CD14-positive monocyte (primary cell): ENCODE results near the gene SOX5. TPM values are rescaled to one million over a fixed set of nuclear protein-coding genes. Genes with fewer than 3 reads are reported as not detected.

Experiments used
- DNase-seq, 3 donors: peaks; one replicate each; pipeline ENCODE4 v3.0.0-alpha.2; 2011 to 2022
- H2AFZ ChIP-seq: 2 replicates; pipeline ENCODE4 v1.6.0; 2012; ENCODE audit warnings: mild to moderate bottlenecking, low read depth, low read length, inconsistent platforms; ENCODE audit not compliant: insufficient read depth, poor library complexity, severe bottlenecking
- H3K27ac ChIP-seq, 2 donors: 1 replicate in 1 of 2; 2 replicates in 1 of 2; pipeline ENCODE4 v1.5.1; 2012 to 2013; ENCODE audit warnings: low read length in 2 of 2, control low read depth in 1 of 2, inconsistent platforms in 1 of 2, low read depth in 1 of 2, mild to moderate bottlenecking in 1 of 2
- H3K27me3 ChIP-seq, 2 donors: one replicate each; pipeline versions ENCODE4 v1.6.0 to v1.6.1; 2011 to 2013; ENCODE audit warnings: low read length in 2 of 2; ENCODE audit not compliant: control insufficient read depth in 2 of 2, insufficient read depth in 2 of 2
- H3K36me3 ChIP-seq, 2 donors: replicated peaks in 1 of 2; 1 replicate in 1 of 2; 2 replicates in 1 of 2; pipeline versions ENCODE4 v1.5.1 to v1.6.1; 2012 to 2013; ENCODE audit warnings: low read length in 2 of 2, control low read depth in 1 of 2, inconsistent platforms in 1 of 2, mild to moderate bottlenecking in 1 of 2; ENCODE audit not compliant: insufficient read depth in 2 of 2, control insufficient read depth in 1 of 2
- H3K4me1 ChIP-seq, 2 donors: 1 replicate in 1 of 2; 2 replicates in 1 of 2; pipeline versions ENCODE4 v1.5.1 to v1.6.1; 2012 to 2013; ENCODE audit warnings: low read length in 2 of 2, control low read depth in 1 of 2, inconsistent platforms in 1 of 2, mild to moderate bottlenecking in 1 of 2, moderate library complexity in 1 of 2; ENCODE audit not compliant: insufficient read depth in 2 of 2, control insufficient read depth in 1 of 2
- H3K4me2 ChIP-seq: replicated peaks from 2 replicates; pipeline ENCODE3; 2012; ENCODE audit warnings: low read length, moderate library complexity, mild to moderate bottlenecking; ENCODE audit not compliant: poor library complexity, severe bottlenecking; ENCODE audit errors: extremely low read depth
- H3K4me3 ChIP-seq, 3 experiments: fragments of 200-600 bp in 1 of 3; sonication (generic) in 1 of 3; replicated peaks in 1 of 3; 1 replicate in 2 of 3; 2 replicates in 1 of 3; pipeline ENCODE4 v1.5.1; 2011 to 2013; ENCODE audit warnings: low read length in 3 of 3, mild to moderate bottlenecking in 3 of 3, control low read depth in 2 of 3, low read depth in 2 of 3, inconsistent platforms in 1 of 3, moderate library complexity in 1 of 3
- H3K79me2 ChIP-seq: 2 replicates; pipeline ENCODE4 v1.6.0; 2012; ENCODE audit warnings: mild to moderate bottlenecking, control low read depth, inconsistent platforms, low read length, moderate library complexity; ENCODE audit not compliant: insufficient read depth
- H3K9ac ChIP-seq: 2 replicates; pipeline ENCODE4 v1.6.0; 2017; ENCODE audit warnings: low read length, mild to moderate bottlenecking; ENCODE audit not compliant: insufficient read depth, poor library complexity, severe bottlenecking
- H3K9me3 ChIP-seq, 2 donors: replicated peaks in 1 of 2; 1 replicate in 1 of 2; 2 replicates in 1 of 2; pipeline versions ENCODE4 v1.5.1 to v1.6.1; 2012 to 2013; ENCODE audit warnings: low read length in 2 of 2, control low read depth in 1 of 2; ENCODE audit not compliant: control insufficient read depth in 1 of 2, insufficient read depth in 1 of 2
- H4K20me1 ChIP-seq: 2 replicates; pipeline ENCODE4 v1.6.0; 2012; ENCODE audit warnings: mild to moderate bottlenecking, low read length, control low read depth, moderate library complexity; ENCODE audit not compliant: insufficient read depth
- H3K27ac Mint-ChIP-seq, 7 donors: one replicate each; pipeline ENCODE4 v1.8.0; 2020; ENCODE audit warnings: mild to moderate bottlenecking in 7 of 7, mixed read lengths in 7 of 7, moderate library complexity in 6 of 7, inconsistent platforms in 2 of 7
- H3K27me3 Mint-ChIP-seq, 3 donors: one replicate each; pipeline ENCODE4 v1.8.0; 2021 to 2022; ENCODE audit warnings: low read depth in 3 of 3, mild to moderate bottlenecking in 3 of 3, mixed read lengths in 3 of 3, moderate library complexity in 3 of 3, inconsistent platforms in 1 of 3
- H3K36me3 Mint-ChIP-seq, 2 donors: one replicate each; pipeline ENCODE4 v1.8.0; 2020; ENCODE audit warnings: mixed read lengths in 2 of 2, inconsistent platforms in 1 of 2, mild to moderate bottlenecking in 1 of 2
- H3K4me1 Mint-ChIP-seq: one replicate; pipeline ENCODE4 v1.8.0; 2020; ENCODE audit warnings: mild to moderate bottlenecking, mixed read lengths
- H3K4me3 Mint-ChIP-seq, 2 donors: one replicate each; pipeline ENCODE4 v1.8.0; 2020; ENCODE audit warnings: mild to moderate bottlenecking in 2 of 2, mixed read lengths in 2 of 2, moderate library complexity in 1 of 2
- H3K9me3 Mint-ChIP-seq, 7 donors: one replicate each; pipeline ENCODE4 v1.8.0; 2020 to 2022; ENCODE audit warnings: mixed read lengths in 7 of 7, mild to moderate bottlenecking in 6 of 7, moderate library complexity in 6 of 7, inconsistent platforms in 2 of 7
- CTCF ChIP-seq: fragments of 200-600 bp; IDR thresholded peaks from one replicate; pipeline ENCODE4 v1.8.0; 2022; ENCODE audit warnings: antibody characterized with exemption, mild to moderate bottlenecking
- WGBS: methylation state at CpG from one replicate; pipeline ENCODE4 v1.1.5; 2013; ENCODE audit warnings: missing lambda C conversion rate; ENCODE audit not compliant: insufficient coverage; 5-methylcytosine and 5-hydroxymethylcytosine counted together
- intact Hi-C, 2 donors: fragments of 100-400 bp; cut with micrococcal nuclease; formaldehyde crosslinking; loops; one replicate each; pipeline versions ENCODE4 v1.15.0 to v1.15.1; 2023
- polyA plus RNA-seq, 3 donors: library from polyadenylated mRNA; depleted of rRNA in 1 of 3; unstranded in 2 of 3; stranded (reverse) in 1 of 3; fragments of 300-500 nt in 2 of 3; fragments of >200 nt in 1 of 3; fragmentation: Illumina TruSeq in 2 of 3; gene quantifications; 1 replicate in 2 of 3; 2 replicates in 1 of 3; pipeline ENCODE4 v1.2.3, GENCODE V29; 2012 to 2021

SOX5 gene
- polyA plus RNA-seq, 3 donors = not detected

GRCh38 chr12:23847857-23848256, 101.6 kb downstream of the SOX5 start:
- H3K36me3 ChIP-seq = no peaks in the 10 kb centered on the region
- WGBS = 100% methylated on average over 1 of the region's 3 CpGs
- intact Hi-C loops = no loop called here
- H3K4me3 Mint-ChIP-seq = no peak overlapping the region
- no peaks in the 10 kb centered on the region for H3K36me3 Mint-ChIP-seq
- H3K9me3 ChIP-seq = no peaks in the 10 kb centered on the region
- no peak for DNase-seq
- peaks cover 0 to 4% (median 0%) of the 10 kb centered on the region in 7 donors for H3K9me3 Mint-ChIP-seq
- no peaks in the 10 kb centered on the region for H3K79me2 ChIP-seq
- H3K27me3 ChIP-seq = no peaks in the 10 kb centered on the region
- H3K27me3 Mint-ChIP-seq = no peaks in the 10 kb centered on the region
- no peak overlapping the region for H3K4me2 ChIP-seq
- no peak for TF ChIP-seq CTCF
- no peak overlapping the region for H3K27ac Mint-ChIP-seq
- no peak overlapping the region for H3K9ac ChIP-seq
- H3K4me3 ChIP-seq = no peak overlapping the region
- H3K4me1 Mint-ChIP-seq = no peaks in the 10 kb centered on the region
- no peak overlapping the region for H3K27ac ChIP-seq
- no peak overlapping the region for H2AFZ ChIP-seq
- H4K20me1 ChIP-seq = no peaks in the 10 kb centered on the region
- no peaks in the 10 kb centered on the region for H3K4me1 ChIP-seq

- Histone ChIP-seq H3K4me3 (no peak overlapping the region), H3K9me3 (no peaks in the 10 kb centered on the region), H3K4me2 (no peak overlapping the region), H3K9ac (no peak overlapping the region), H3K79me2 (no peaks in the 10 kb centered on the region), H3K27ac (no peak overlapping the region), H2AFZ (no peak overlapping the region), H4K20me1 (no peaks in the 10 kb centered on the region), H3K36me3 (no peaks in the 10 kb centered on the region), H3K4me1 (no peaks in the 10 kb centered on the region), H3K27me3 (no peaks in the 10 kb centered on the region)
- no peak for TF ChIP-seq CTCF
- no peaks in the 10 kb centered on the region for H3K36me3 Mint-ChIP-seq
- no peak overlapping the region for H3K27ac Mint-ChIP-seq
- peaks cover 0 to 2% (median 0%) of the 10 kb centered on the region in 7 donors for H3K9me3 Mint-ChIP-seq
- no CpG with 5 or more reads among the region's 4 CpGs for WGBS
- intact Hi-C loops = no loop called here
- DNase-seq = no peak
- H3K4me1 Mint-ChIP-seq = no peaks in the 10 kb centered on the region
- H3K4me3 Mint-ChIP-seq = no peak overlapping the region
- H3K27me3 Mint-ChIP-seq = no peaks in the 10 kb centered on the region
Observed at GRCh38 chr12:23843958-23844357, 105.5 kb downstream of the SOX5 start.
